ENCODE data around the gene LDLRAP1.
A peak's percentile ranks its signal among the peaks of the same experiment; 100 is the strongest.
"Not testable (repeated sequence)": the region's sequence is repeated elsewhere in the genome, so short reads cannot be mapped to it uniquely, and the experiment has no call there.

The LDLRAP1 gene

GRCh38 chr1:25588786-25589185 lies 45.4 kb downstream of the LDLRAP1 start:
- no CpG with 5 or more reads among the region's 13 CpGs for WGBS (ENCODE audit: extremely low coverage, insufficient coverage, low lambda C conversion rate)
- H2AK5ac ChIP-seq (ENCODE audit: low read length); H3K9ac ChIP-seq (ENCODE audit: low read length); H4K5ac ChIP-seq (ENCODE audit: low read length); H3K23ac ChIP-seq (ENCODE audit: low read length); H3K4me3 ChIP-seq (ENCODE audit: low read length); H2BK15ac ChIP-seq (replicated peaks; ENCODE audit: low read depth); H3K4ac ChIP-seq (ENCODE audit: low read depth, low read length); H3K18ac ChIP-seq (ENCODE audit: low read length); H3K36me3 ChIP-seq (ENCODE audit: control insufficient read depth, insufficient read depth, low read length); H3K27me3 ChIP-seq (ENCODE audit: insufficient read depth, low read length, poor library complexity); H3K56ac ChIP-seq (ENCODE audit: low read length); H3K79me1 ChIP-seq (ENCODE audit: low read length); H3K4me1 ChIP-seq (ENCODE audit: control insufficient read depth, low read depth, low read length); H3K27ac ChIP-seq (ENCODE audit: low read depth, low read length); DNase-seq; H4K8ac ChIP-seq (ENCODE audit: low read depth, low read length); H3K4me2 ChIP-seq (ENCODE audit: low read length); H3K79me2 ChIP-seq (ENCODE audit: control insufficient read depth, insufficient read depth, low read length): not testable (repeated sequence)
- Histone ChIP-seq H2BK5ac (ENCODE audit: low read length) (peak overlapping the region; percentile 59), H2BK120ac (ENCODE audit: low read depth, low read length) (peak overlapping the region; percentile 1)

- peak; percentile 61 for DNase-seq
- no peaks in the 10 kb centered on the region for H3K79me2 ChIP-seq (ENCODE audit: control insufficient read depth, insufficient read depth, low read length)
These were observed 46.9 kb downstream of the LDLRAP1 start for GRCh38 chr1:25590096-25590824.

GRCh38 chr1:25593861-25594260 lies 50.5 kb downstream of the LDLRAP1 start:
- no peak overlapping the region for H3K9ac ChIP-seq (ENCODE audit: low read length)
- no peak overlapping the region for H2AK5ac ChIP-seq (ENCODE audit: low read length)
- H3K4me3 ChIP-seq (ENCODE audit: low read length), result no peak overlapping the region
- H3K4me1 ChIP-seq (ENCODE audit: control insufficient read depth, low read depth, low read length), result no peaks in the 10 kb centered on the region
- H3K4me2 ChIP-seq (ENCODE audit: low read length), result no peak overlapping the region
- no peak overlapping the region for H2BK15ac ChIP-seq (replicated peaks; ENCODE audit: low read depth)
- no peaks in the 10 kb centered on the region for H3K27me3 ChIP-seq (ENCODE audit: insufficient read depth, low read length, poor library complexity)
- no peak overlapping the region for H3K18ac ChIP-seq (ENCODE audit: low read length)
- no peak overlapping the region for H4K8ac ChIP-seq (ENCODE audit: low read depth, low read length)
- no peak overlapping the region for H3K27ac ChIP-seq (ENCODE audit: low read depth, low read length)
- H3K36me3 ChIP-seq (ENCODE audit: control insufficient read depth, insufficient read depth, low read length), result no peaks in the 10 kb centered on the region
- DNase-seq, result no peak
- no peak overlapping the region for H2BK120ac ChIP-seq (ENCODE audit: low read depth, low read length)
- WGBS (ENCODE audit: extremely low coverage, insufficient coverage, low lambda C conversion rate), result no CpG with 5 or more reads among the region's 2 CpGs
- no peak overlapping the region for H4K5ac ChIP-seq (ENCODE audit: low read length)
- H3K79me2 ChIP-seq (ENCODE audit: control insufficient read depth, insufficient read depth, low read length), result no peaks in the 10 kb centered on the region
- no peaks in the 10 kb centered on the region for H3K79me1 ChIP-seq (ENCODE audit: low read length)
- no peak overlapping the region for H3K4ac ChIP-seq (ENCODE audit: low read depth, low read length)
- H3K23ac ChIP-seq (ENCODE audit: low read length), result no peak overlapping the region
- no peak overlapping the region for H3K56ac ChIP-seq (ENCODE audit: low read length)
- H2BK5ac ChIP-seq (ENCODE audit: low read length), result no peak overlapping the region

More at GRCh38 chr1:25590096-25590824, 46.9 kb downstream of the LDLRAP1 start:
- Histone ChIP-seq H3K23ac (ENCODE audit: low read length) (no peak overlapping the region), H3K9ac (ENCODE audit: low read length) (no peak overlapping the region), H4K8ac (ENCODE audit: low read depth, low read length) (no peak overlapping the region), H2BK15ac (replicated peaks; ENCODE audit: low read depth) (no peak overlapping the region), H3K56ac (ENCODE audit: low read length) (no peak overlapping the region), H3K18ac (ENCODE audit: low read length) (no peak overlapping the region), H3K4ac (ENCODE audit: low read depth, low read length) (no peak overlapping the region), H3K27me3 (ENCODE audit: insufficient read depth, low read length, poor library complexity) (no peaks in the 10 kb centered on the region), H2BK5ac (ENCODE audit: low read length) (no peak overlapping the region), H2AK5ac (ENCODE audit: low read length) (no peak overlapping the region), H3K4me1 (ENCODE audit: control insufficient read depth, low read depth, low read length) (peaks cover 6% of the 10 kb centered on the region), H3K4me2 (ENCODE audit: low read length) (no peak overlapping the region), H3K27ac (ENCODE audit: low read depth, low read length) (no peak overlapping the region), H4K5ac (ENCODE audit: low read length) (no peak overlapping the region), H3K36me3 (ENCODE audit: control insufficient read depth, insufficient read depth, low read length) (no peaks in the 10 kb centered on the region), H3K4me3 (ENCODE audit: low read length) (no peak overlapping the region), H3K79me1 (ENCODE audit: low read length) (no peaks in the 10 kb centered on the region), H2BK120ac (ENCODE audit: low read depth, low read length) (no peak overlapping the region)
- no CpG with 5 or more reads among the region's 8 CpGs for WGBS (ENCODE audit: extremely low coverage, insufficient coverage, low lambda C conversion rate)

- H3K4me3 ChIP-seq (ENCODE audit: low read length), result no peak overlapping the region
- WGBS (ENCODE audit: extremely low coverage, insufficient coverage, low lambda C conversion rate), result no CpG with 5 or more reads among the region's 2 CpGs
These were observed 51.6 kb downstream of the LDLRAP1 start for GRCh38 chr1:25594971-25595370.

GRCh38 chr1:25596641-25597040 lies 53.2 kb downstream of the LDLRAP1 start:
- no CpG with 5 or more reads among the region's 5 CpGs for WGBS (ENCODE audit: extremely low coverage, insufficient coverage, low lambda C conversion rate)
- H2BK5ac ChIP-seq (ENCODE audit: low read length); H2AK5ac ChIP-seq (ENCODE audit: low read length): not testable (repeated sequence)

More at GRCh38 chr1:25594971-25595370, 51.6 kb downstream of the LDLRAP1 start:
- Histone ChIP-seq H3K4ac (ENCODE audit: low read depth, low read length) (no peak overlapping the region), H4K8ac (ENCODE audit: low read depth, low read length) (no peak overlapping the region), H3K23ac (ENCODE audit: low read length) (no peak overlapping the region), H2BK120ac (ENCODE audit: low read depth, low read length) (no peak overlapping the region), H3K36me3 (ENCODE audit: control insufficient read depth, insufficient read depth, low read length) (no peaks in the 10 kb centered on the region), H3K4me2 (ENCODE audit: low read length) (no peak overlapping the region), H3K79me2 (ENCODE audit: control insufficient read depth, insufficient read depth, low read length) (no peaks in the 10 kb centered on the region), H2AK5ac (ENCODE audit: low read length) (no peak overlapping the region), H2BK15ac (replicated peaks; ENCODE audit: low read depth) (no peak overlapping the region), H3K27me3 (ENCODE audit: insufficient read depth, low read length, poor library complexity) (no peaks in the 10 kb centered on the region), H4K5ac (ENCODE audit: low read length) (no peak overlapping the region), H3K4me1 (ENCODE audit: control insufficient read depth, low read depth, low read length) (no peaks in the 10 kb centered on the region), H3K18ac (ENCODE audit: low read length) (no peak overlapping the region), H3K27ac (ENCODE audit: low read depth, low read length) (no peak overlapping the region), H3K56ac (ENCODE audit: low read length) (no peak overlapping the region), H3K9ac (ENCODE audit: low read length) (no peak overlapping the region), H3K79me1 (ENCODE audit: low read length) (no peaks in the 10 kb centered on the region), H2BK5ac (ENCODE audit: low read length) (no peak overlapping the region)
- no peak for DNase-seq

GRCh38 chr1:25598879-25599278 lies 55.5 kb downstream of the LDLRAP1 start:
- Histone ChIP-seq H3K27ac (ENCODE audit: low read depth, low read length) (no peak overlapping the region), H3K56ac (ENCODE audit: low read length) (no peak overlapping the region), H2BK15ac (replicated peaks; ENCODE audit: low read depth) (no peak overlapping the region), H4K5ac (ENCODE audit: low read length) (no peak overlapping the region), H3K4me2 (ENCODE audit: low read length) (no peak overlapping the region), H3K79me2 (ENCODE audit: control insufficient read depth, insufficient read depth, low read length) (no peaks in the 10 kb centered on the region), H3K4me3 (ENCODE audit: low read length) (no peak overlapping the region), H3K36me3 (ENCODE audit: control insufficient read depth, insufficient read depth, low read length) (no peaks in the 10 kb centered on the region), H2BK5ac (ENCODE audit: low read length) (no peak overlapping the region), H3K23ac (ENCODE audit: low read length) (no peak overlapping the region), H3K9ac (ENCODE audit: low read length) (no peak overlapping the region), H4K8ac (ENCODE audit: low read depth, low read length) (no peak overlapping the region), H2BK120ac (ENCODE audit: low read depth, low read length) (no peak overlapping the region), H3K4ac (ENCODE audit: low read depth, low read length) (no peak overlapping the region), H3K79me1 (ENCODE audit: low read length) (no peaks in the 10 kb centered on the region), H3K4me1 (ENCODE audit: control insufficient read depth, low read depth, low read length) (no peaks in the 10 kb centered on the region), H2AK5ac (ENCODE audit: low read length) (no peak overlapping the region), H3K18ac (ENCODE audit: low read length) (no peak overlapping the region), H3K27me3 (ENCODE audit: insufficient read depth, low read length, poor library complexity) (no peaks in the 10 kb centered on the region)
- DNase-seq, result no peak
- WGBS (ENCODE audit: extremely low coverage, insufficient coverage, low lambda C conversion rate), result no CpG with 5 or more reads among the region's 1 CpG

More at GRCh38 chr1:25596641-25597040, 53.2 kb downstream of the LDLRAP1 start:
- H3K27me3 ChIP-seq (ENCODE audit: insufficient read depth, low read length, poor library complexity); H3K56ac ChIP-seq (ENCODE audit: low read length); H4K8ac ChIP-seq (ENCODE audit: low read depth, low read length); H3K4ac ChIP-seq (ENCODE audit: low read depth, low read length); H3K4me3 ChIP-seq (ENCODE audit: low read length); H2BK15ac ChIP-seq (replicated peaks; ENCODE audit: low read depth); DNase-seq; H2BK120ac ChIP-seq (ENCODE audit: low read depth, low read length); H3K79me1 ChIP-seq (ENCODE audit: low read length); H3K79me2 ChIP-seq (ENCODE audit: control insufficient read depth, insufficient read depth, low read length); H3K27ac ChIP-seq (ENCODE audit: low read depth, low read length); H3K18ac ChIP-seq (ENCODE audit: low read length); H3K9ac ChIP-seq (ENCODE audit: low read length); H3K36me3 ChIP-seq (ENCODE audit: control insufficient read depth, insufficient read depth, low read length); H3K23ac ChIP-seq (ENCODE audit: low read length); H4K5ac ChIP-seq (ENCODE audit: low read length); H3K4me1 ChIP-seq (ENCODE audit: control insufficient read depth, low read depth, low read length); H3K4me2 ChIP-seq (ENCODE audit: low read length): not testable (repeated sequence)

Data from mesendoderm (in vitro differentiated cells).